H1 (cell line): ENCODE measurements around the gene AHDC1. TPM values are rescaled to one million over a fixed set of nuclear protein-coding genes. Genes with fewer than 3 reads are reported as not detected.

Source experiments
- BACH1 ChIP-seq: IDR thresholded peaks from 2 replicates; pipeline ENCODE4 v1.6.1; 2012; ENCODE audit warnings: low read length, improper control_type of control experiment
- CBX8 ChIP-seq: fragments of 300-800, 300-1000 bp; sonication (generic); IDR thresholded peaks from 2 replicates; pipeline ENCODE4 v1.7.1; 2016; ENCODE audit warnings: low read depth, low read length, borderline replicate concordance
- SIN3A ChIP-seq, 2 experiments: IDR thresholded peaks in 1 of 2; conservative IDR thresholded peaks in 1 of 2; 2 replicates each; pipeline ENCODE4 v1.6.1; 2011 to 2012; ENCODE audit warnings: low read length in 2 of 2, improper control_type of control experiment in 1 of 2, low read depth in 1 of 2, mild to moderate bottlenecking in 1 of 2
- SP4 ChIP-seq: IDR thresholded peaks from 2 replicates; pipeline ENCODE4 v1.6.1; 2012; ENCODE audit warnings: low read length, inconsistent platforms
- polyA plus RNA-seq, 7 experiments: library from polyadenylated mRNA; depleted of rRNA in 3 of 7; stranded (reverse) in 5 of 7; unstranded in 2 of 7; fragments of >200 nt in 5 of 7; fragments of 200-250 nt in 2 of 7; gene quantifications; 1 replicate in 5 of 7; 2 replicates in 1 of 7; 4 replicates in 1 of 7; pipeline versions ENCODE4 v1.2.1 to v1.2.3, GENCODE V29; 2011 to 2013; ENCODE audit warnings: missing spikeins in 2 of 7, mixed read lengths in 2 of 7
- total RNA-seq: library from RNA; stranded (reverse); fragmentation: NEBNext Ultra II Directional; extraction: Animal tissue kit (Norgen Biotek cat#: 25700); gene quantifications from 2 replicates; pipeline ENCODE4 v1.2.1, GENCODE V29; 2021

Gene AHDC1
- total and polyA plus RNA-seq, 2 of the 8 experiments (the other 6 are each of a cell fraction or from before 2014, with no cell fraction given), result 4.4 to 35.1 TPM

GRCh38 chr1:27601771-27602461, 2.0 kb downstream of the AHDC1 start (continued):
- TF ChIP-seq SIN3A (conservative IDR thresholded peaks at IDR 0.05 in 1 of 2, IDR thresholded peaks at IDR 0.05 in 1 of 2; ENCODE audit: low read depth in 1 of 2, low read length in 2 of 2), result no peak
- TF ChIP-seq BACH1, result no peak
- TF ChIP-seq SP4, result no peak
- TF ChIP-seq CBX8, result no peak
